GM12878 (cell line): ENCODE measurements around the gene TCIRG1. TPM values are rescaled to one million over a fixed set of nuclear protein-coding genes. Genes with fewer than 3 reads are reported as not detected.

ENCODE experiments used
- ATAC-seq: fragments of 200-7000 bp; cut with Tn5 transposase; 3 replicates; pipeline ENCODE4 v1.9.1; 2020; ENCODE audit warnings: mild to moderate bottlenecking, moderate library complexity
- BruUV-seq: library from RNA; stranded (reverse); fragments of 400-500 nt; replicated peaks from 2 replicates; lab custom pipeline; 2021; lab: Mats Ljungman, UMichigan
- CTCF ChIA-PET: fragments of 300-600 bp; sonication (Branson Sonifier 250); formaldehyde crosslinking; extraction: SDS; loops from one replicate; lab custom pipeline; 2021; ENCODE audit warnings: inconsistent platforms; lab: Yijun Ruan, JAX
- POLR2A ChIA-PET: fragments of 350-600 bp; formaldehyde crosslinking; extraction: SDS; loops from one replicate; lab custom pipeline; 2021; ENCODE audit warnings: inconsistent platforms; lab: Charles Lee
- RAD21 ChIA-PET: fragments of 300-600 bp; sonication (Branson Sonifier 250); formaldehyde crosslinking; loops from one replicate; lab custom pipeline; 2023; ENCODE audit warnings: antibody characterized with exemption; ENCODE audit not compliant: unreplicated experiment; lab: Charles Lee
- SMC1A ChIA-PET: fragments of 300-600 bp; sonication (Branson Sonifier 250); formaldehyde crosslinking; loops from one replicate; lab custom pipeline; 2023; ENCODE audit not compliant: unreplicated experiment, uncharacterized antibody; lab: Charles Lee
- DNase-seq: peaks from one replicate; pipeline ENCODE4 v3.0.0-alpha.2; 2011; ENCODE audit warnings: low read depth, low spot score
- FAIRE-seq: peaks from 3 replicates; lab custom pipeline; 2011; peaks lifted over from hg19 to GRCh38; lab: Jason Lieb, UNC
- H2AFZ ChIP-seq: 2 replicates; pipeline ENCODE4 v1.6.0; 2011; ENCODE audit warnings: low read depth, low read length, control low read depth; ENCODE audit not compliant: control insufficient read depth
- H3K27ac ChIP-seq: 2 replicates; pipeline ENCODE4 v1.5.1; 2011; ENCODE audit warnings: control low read depth; ENCODE audit not compliant: control insufficient read depth, insufficient read depth
- H3K27me3 ChIP-seq, 2 experiments: replicated peaks in 1 of 2; 2 replicates each; pipeline versions ENCODE4 v1.6.0 to v1.6.1; 2011; ENCODE audit warnings: low read length in 1 of 2; ENCODE audit not compliant: control insufficient read depth in 2 of 2, insufficient read depth in 2 of 2
- H3K36me3 ChIP-seq, 2 experiments: 2 replicates each; pipeline ENCODE4 v1.5.1; 2011; ENCODE audit warnings: low read length in 1 of 2; ENCODE audit not compliant: control insufficient read depth in 2 of 2, insufficient read depth in 2 of 2
- H3K4me1 ChIP-seq: 2 replicates; pipeline ENCODE4 v1.6.1; 2011; ENCODE audit warnings: mild to moderate bottlenecking, low read length, moderate library complexity, mixed read lengths; ENCODE audit not compliant: control insufficient read depth, insufficient read depth
- H3K4me2 ChIP-seq: 2 replicates; pipeline ENCODE4 v1.6.0; 2011; ENCODE audit warnings: control low read depth; ENCODE audit not compliant: control insufficient read depth, insufficient read depth
- H3K4me3 ChIP-seq: fragments of 200-600 bp; sonication (generic); 2 replicates; pipeline ENCODE4 v1.5.1; 2016
- H3K79me2 ChIP-seq: 2 replicates; pipeline ENCODE4 v1.6.0; 2011; ENCODE audit warnings: low read length; ENCODE audit not compliant: control insufficient read depth, insufficient read depth
- H3K9ac ChIP-seq: 2 replicates; pipeline ENCODE4 v1.8.0; 2011; ENCODE audit warnings: low read length, control low read depth, mixed read lengths; ENCODE audit not compliant: control insufficient read depth, insufficient read depth
- H3K9me3 ChIP-seq: replicated peaks from 3 replicates; pipeline ENCODE4 v1.5.1; 2011; ENCODE audit warnings: mild to moderate bottlenecking, low read length; ENCODE audit not compliant: control insufficient read depth, insufficient read depth
- H4K20me1 ChIP-seq: 2 replicates; pipeline ENCODE4 v1.6.0; 2011; ENCODE audit not compliant: control insufficient read depth, insufficient read depth
- BHLHE40 ChIP-seq, 2 experiments: fragments of 450-650 bp in 1 of 2; IDR thresholded peaks; 2 replicates each; pipeline ENCODE4 v1.6.1; 2011 to 2017; ENCODE audit warnings: low read depth in 2 of 2, borderline replicate concordance in 1 of 2, improper control_type of control experiment in 1 of 2, low read length in 1 of 2, mild to moderate bottlenecking in 1 of 2
- BMI1 ChIP-seq: fragments of 450-650 bp; IDR thresholded peaks from 2 replicates; pipeline ENCODE4 v1.6.1; 2016; ENCODE audit warnings: mild to moderate bottlenecking, moderate library complexity, borderline replicate concordance
- CREB1 ChIP-seq: IDR thresholded peaks from 2 replicates; pipeline ENCODE4 v1.6.1; 2012; ENCODE audit warnings: low read depth, mild to moderate bottlenecking, inconsistent platforms
- ETV6 ChIP-seq, 2 experiments: fragments of 450-650 bp in 1 of 2; IDR thresholded peaks in 1 of 2; conservative IDR thresholded peaks in 1 of 2; 2 replicates each; pipeline ENCODE4 v1.6.1; 2014; ENCODE audit warnings: antibody characterized with exemption in 1 of 2, borderline replicate concordance in 1 of 2, low read depth in 1 of 2, mild to moderate bottlenecking in 1 of 2, moderate library complexity in 1 of 2
- HDAC6 ChIP-seq: fragments of 200-600 bp; sonication (generic); IDR thresholded peaks from one replicate; pipeline ENCODE4 v1.8.0; 2017; ENCODE audit warnings: antibody characterized with exemption; ENCODE audit not compliant: unreplicated experiment
- JUNB ChIP-seq: IDR thresholded peaks from 2 replicates; pipeline ENCODE4 v1.6.1; 2016; ENCODE audit warnings: antibody characterized with exemption, mild to moderate bottlenecking
- KLF5 ChIP-seq: fragments of 450-650 bp; IDR thresholded peaks from 2 replicates; pipeline ENCODE4 v1.6.1; 2014; ENCODE audit warnings: mild to moderate bottlenecking; ENCODE audit not compliant: partially characterized antibody
- MLLT1 ChIP-seq: fragments of 450-650 bp; IDR thresholded peaks from 2 replicates; pipeline ENCODE4 v1.6.1; 2016; ENCODE audit warnings: mild to moderate bottlenecking
- NBN ChIP-seq: fragments of 450-650 bp; IDR thresholded peaks from 2 replicates; pipeline ENCODE4 v1.6.1; 2016
- NFIC ChIP-seq: IDR thresholded peaks from 2 replicates; pipeline ENCODE4 v1.6.1; 2012; ENCODE audit warnings: low read depth, mild to moderate bottlenecking, inconsistent platforms, low read length, moderate library complexity
- PAX8 ChIP-seq: fragments of 450-650 bp; IDR thresholded peaks from 2 replicates; pipeline ENCODE4 v1.6.1; 2017; ENCODE audit warnings: mild to moderate bottlenecking, moderate library complexity
- PBX3 ChIP-seq: IDR thresholded peaks from 2 replicates; pipeline ENCODE4 v1.6.1; 2011; ENCODE audit warnings: mild to moderate bottlenecking, low read depth, low read length, moderate library complexity; ENCODE audit not compliant: insufficient replicate concordance
- SMAD5 ChIP-seq: IDR thresholded peaks from 2 replicates; pipeline ENCODE4 v1.6.1; 2016; ENCODE audit warnings: antibody characterized with exemption, low read depth
- SMC3 ChIP-seq: IDR thresholded peaks from 2 replicates; pipeline ENCODE4 v1.6.1; 2011; ENCODE audit warnings: low read length, improper control_type of control experiment, borderline replicate concordance
- SP1 ChIP-seq: IDR thresholded peaks from one replicate; pipeline ENCODE4 v1.6.1; 2011; ENCODE audit warnings: low read depth, low read length
- SPI1 ChIP-seq: IDR thresholded peaks from 2 replicates; pipeline ENCODE4 v1.6.1; 2011; ENCODE audit warnings: low read depth, mild to moderate bottlenecking, low read length, moderate library complexity, borderline replicate concordance; ENCODE audit not compliant: insufficient read depth
- TCF3 ChIP-seq: IDR thresholded peaks from 2 replicates; pipeline ENCODE4 v1.6.1; 2012; ENCODE audit warnings: low read depth, mild to moderate bottlenecking, low read length, borderline replicate concordance; ENCODE audit not compliant: insufficient read depth
- ZBTB33 ChIP-seq: fragments of 450-650 bp; IDR thresholded peaks from 2 replicates; pipeline ENCODE4 v1.6.1; 2017; ENCODE audit warnings: mild to moderate bottlenecking
- ZNF384 ChIP-seq: IDR thresholded peaks from 2 replicates; pipeline ENCODE4 v1.6.1; 2012; ENCODE audit warnings: low read depth, mild to moderate bottlenecking, low read length, improper control_type of control experiment, borderline replicate concordance
- WGBS: methylation state at CpG from one replicate; pipeline ENCODE4 v1.1.6; 2016; ENCODE audit warnings: low lambda C conversion rate; ENCODE audit not compliant: insufficient replicate concordance, insufficient coverage; ENCODE audit errors: missing lambda C conversion rate; 5-methylcytosine and 5-hydroxymethylcytosine counted together
- in situ Hi-C: fragments of 300-500 bp; cut with MboI; formaldehyde crosslinking; loops from 9 replicates; pipeline ENCODE4 v1.14.3; 2018; ENCODE audit warnings: mixed read lengths
- intact Hi-C: fragments of 100-400 bp; cut with micrococcal nuclease; formaldehyde crosslinking; loops from one replicate; pipeline ENCODE4 v1.14.2; 2022; ENCODE audit not compliant: unreplicated experiment
- polyA plus RNA-seq, 11 experiments: library from polyadenylated mRNA; depleted of rRNA in 4 of 11; unstranded in 6 of 11; stranded (reverse) in 5 of 11; fragments of >200 nt; fragmentation: Nextera tagmentation in 4 of 11; fragmentation: Illumina TruSeq in 1 of 11; extraction: Ambion mirVana in 4 of 11; extraction: Trizol in 1 of 11; gene quantifications; 1 replicate in 1 of 11; 2 replicates in 10 of 11; pipeline versions ENCODE4 v1.2.1 to v1.2.3, GENCODE V29; 2011 to 2016; ENCODE audit warnings: inconsistent platforms in 2 of 11, missing spikeins in 2 of 11, low read depth in 1 of 11
- total RNA-seq, 4 experiments: library from RNA; depleted of rRNA in 3 of 4; stranded (reverse); fragments of >200 nt in 3 of 4; fragmentation: Illumina TruSeq in 1 of 4; extraction: Trizol in 1 of 4; gene quantifications; 2 replicates each; pipeline versions ENCODE4 v1.2.1 to v1.2.3, GENCODE V29; 2013 to 2021

The TCIRG1 gene
- total and polyA plus RNA-seq, 10 of the 15 experiments (the other 5 are each of a cell fraction or from before 2014, with no cell fraction given): 0.76 to 218 (median 87.4) TPM

- FAIRE-seq (no peak), DNase-seq (no peak), ATAC-seq (no peak)
- ChIA-PET SMC1A (interaction anchor here (0.8 to 1.6 kb wide), 3 partner anchors 26 to 200 kb away, joined by 3 read pairs; no protein-coding TSS in a partner anchor), POLR2A (interaction anchor here (0.5 to 0.7 kb wide), 2 partner anchors 191 to 198 kb away, joined by 3 read pairs; no protein-coding TSS in a partner anchor), RAD21 (interaction anchor here (1.0 to 1.7 kb wide), 2 partner anchors 8 to 17 kb away, joined by 3 to 5 read pairs; no protein-coding TSS in a partner anchor), CTCF (interaction anchor here (3.0 to 4.6 kb wide), 3 partner anchors 194 to 286 kb away, joined by 10 to 57 read pairs (median 25); no protein-coding TSS in a partner anchor)
- H3K9me3 ChIP-seq: no peaks in the 10 kb centered on the region
- H3K36me3 ChIP-seq: no peaks in the 10 kb centered on the region
- no peak overlapping the region for H3K4me3 ChIP-seq
- no peak overlapping the region for H3K4me2 ChIP-seq
- no peaks in the 10 kb centered on the region for H3K79me2 ChIP-seq
- BruUV-seq: no TSS peak
- TF ChIP-seq SP1 (no peak), BHLHE40 (IDR thresholded peaks at IDR 0.05; ENCODE audit: borderline replicate concordance in 1 of 2, low read depth in 2 of 2, low read length in 1 of 2) (no peak), ZBTB33 (no peak), SMAD5 (no peak), CREB1 (no peak), ETV6 (conservative IDR thresholded peaks at IDR 0.05 in 1 of 2, IDR thresholded peaks at IDR 0.05 in 1 of 2; ENCODE audit: borderline replicate concordance in 1 of 2, low read depth in 1 of 2) (no peak), TCF3 (no peak), BMI1 (no peak), ZNF384 (no peak), PBX3 (no peak), MLLT1 (no peak), SMC3 (no peak), SPI1 (no peak), NBN (no peak), KLF5 (no peak), PAX8 (no peak), HDAC6 (no peak), JUNB (no peak), NFIC (no peak)
- no peak overlapping the region for H3K9ac ChIP-seq
- no peaks in the 10 kb centered on the region for H4K20me1 ChIP-seq
- in situ Hi-C loops: no loop called here
- H2AFZ ChIP-seq: no peak overlapping the region
- H3K27me3 ChIP-seq: no peaks in the 10 kb centered on the region
- intact Hi-C loops: no loop called here
- H3K4me1 ChIP-seq: peaks cover 19% of the 10 kb centered on the region
- 57% methylated on average over 16 of the region's 16 CpGs for WGBS
- no peak overlapping the region for H3K27ac ChIP-seq
These were observed 27.5 kb upstream of the TCIRG1 start for GRCh38 chr11:68011051-68011943.
